Activated CD4-positive, CD25-positive, alpha-beta regulatory T cell treated with anti-CD3 and anti-CD28 coated beads, Interleukin-2, amount 50 U/mL, for 16 hours (primary cell): ENCODE measurements around the gene ZFAND2A.
"Not testable (repeated sequence)": the region's sequence is repeated elsewhere in the genome, so short reads cannot be mapped to it uniquely, and the experiment has no call there.

Source experiments
- DNase-seq: peaks from one replicate; pipeline ENCODE4 v3.0.0-alpha.2; 2020; ENCODE audit warnings: low read depth, low spot score

ZFAND2A gene

GRCh38 chr7:1175597-1175966 is 15.6 kb upstream of the ZFAND2A start:
- DNase-seq = no peak

- no peak for DNase-seq
Observed at GRCh38 chr7:1174881-1175596, 15.0 kb upstream of the ZFAND2A start.

GRCh38 chr7:1174002-1174401 is 14.0 kb upstream of the ZFAND2A start:
- no peak for DNase-seq

DNA sequence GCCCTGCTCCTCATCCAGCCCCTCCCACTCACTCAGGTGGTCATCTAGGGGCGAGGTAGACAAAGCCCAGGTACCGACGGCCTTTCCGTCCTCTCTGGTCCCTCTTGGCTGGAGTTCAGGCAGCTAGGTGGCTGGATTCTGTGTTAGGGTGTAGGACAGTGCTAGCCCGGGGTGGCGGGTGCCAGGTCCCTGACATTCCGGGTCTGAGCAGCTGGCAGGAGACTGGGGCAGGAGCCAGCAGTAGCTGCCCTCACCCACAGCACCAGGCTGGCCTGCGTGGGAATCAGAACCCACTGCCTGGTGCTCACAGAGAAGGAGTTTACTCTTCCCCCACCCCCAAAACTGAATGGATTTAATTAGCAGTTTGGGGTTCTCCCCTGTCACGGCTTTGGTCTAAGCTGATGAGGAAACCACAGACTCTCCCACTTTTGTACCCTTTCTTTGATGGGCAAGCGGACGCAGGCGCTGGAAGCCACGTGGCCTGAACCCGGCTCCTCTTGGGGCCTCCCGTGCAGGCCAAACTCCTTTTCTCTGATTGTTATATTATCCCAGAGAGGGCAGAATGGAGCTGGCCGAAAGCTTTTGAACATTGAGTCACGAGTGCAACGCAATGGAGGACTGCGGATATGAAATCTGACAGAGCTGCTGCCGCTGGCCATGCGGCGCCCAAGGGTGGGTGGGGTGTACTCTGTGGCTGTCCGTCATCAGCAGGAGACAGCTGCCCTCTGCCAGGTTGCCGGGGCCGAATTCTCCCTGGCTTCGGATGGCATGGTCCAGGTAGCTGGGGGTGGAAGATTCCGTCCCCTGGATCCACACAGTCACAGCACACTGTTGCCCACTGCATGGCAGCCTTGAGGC is 12.9 kb upstream of the ZFAND2A start:
- DNase-seq = no peak

GRCh38 chr7:1171516-1171915 is 11.5 kb upstream of the ZFAND2A start:
- not testable (repeated sequence) for DNase-seq

GRCh38 chr7:1170741-1171501 is 10.9 kb upstream of the ZFAND2A start:
- no peak for DNase-seq

DNA sequence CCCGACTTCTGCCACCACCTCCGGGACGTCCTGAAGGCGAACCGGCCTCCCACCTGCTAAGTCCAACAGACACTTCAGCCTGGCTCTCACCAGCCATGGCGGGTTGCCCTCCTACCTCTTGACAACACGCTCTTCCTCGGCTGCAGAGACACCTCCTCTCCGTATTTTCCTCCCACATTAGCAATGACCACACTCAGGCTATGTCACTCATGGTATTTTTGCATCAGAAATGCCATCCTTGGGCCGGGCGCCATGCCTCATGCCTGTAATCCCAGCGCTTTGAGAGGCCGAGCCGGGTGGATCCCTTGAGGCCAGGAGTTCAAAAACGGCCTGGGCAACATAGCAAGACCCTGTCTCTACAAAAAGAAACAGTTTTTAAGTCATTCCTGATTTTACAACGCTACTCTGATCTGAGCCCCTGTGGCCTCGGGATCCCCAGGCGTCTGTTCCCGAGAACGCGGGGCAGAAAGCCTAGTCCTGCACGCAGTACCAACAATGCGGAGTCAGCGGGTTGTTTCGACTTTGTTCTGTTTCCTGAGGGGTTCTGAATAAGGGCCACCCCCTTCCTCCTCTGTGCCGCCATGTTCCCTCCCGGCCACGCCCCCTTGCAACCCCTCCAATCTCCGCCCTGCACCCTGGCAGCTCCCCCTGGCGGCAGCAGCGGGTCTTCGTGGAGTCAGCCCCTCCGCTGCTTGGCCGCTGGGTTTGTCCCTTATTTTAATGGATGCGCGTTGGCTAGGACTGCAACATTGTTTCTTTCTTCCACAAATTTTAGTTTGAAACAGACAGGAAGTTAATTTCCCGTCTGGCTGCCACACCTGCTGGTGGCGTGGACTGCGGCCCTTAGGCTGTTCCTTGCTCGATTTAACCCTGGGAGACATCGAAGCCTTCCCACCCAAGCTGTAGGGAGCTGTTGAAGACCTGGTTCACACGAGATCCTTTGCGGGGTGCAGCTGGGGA is 9.7 kb upstream of the ZFAND2A start:
- DNase-seq = peak; percentile 88

GRCh38 chr7:1168422-1168821 is 8.4 kb upstream of the ZFAND2A start:
- no peak for DNase-seq

GRCh38 chr7:1164436-1164835 is 4.4 kb upstream of the ZFAND2A start:
- no peak for DNase-seq

- DNase-seq = no peak
Observed at GRCh38 chr7:1163121-1163520, 3.1 kb upstream of the ZFAND2A start.

GRCh38 chr7:1160670-1161021 is 650 bp upstream of the ZFAND2A start:
- DNase-seq = no peak

- not testable (repeated sequence) for DNase-seq
Observed at GRCh38 chr7:1159231-1159630, 765 bp downstream of the ZFAND2A start.

DNA sequence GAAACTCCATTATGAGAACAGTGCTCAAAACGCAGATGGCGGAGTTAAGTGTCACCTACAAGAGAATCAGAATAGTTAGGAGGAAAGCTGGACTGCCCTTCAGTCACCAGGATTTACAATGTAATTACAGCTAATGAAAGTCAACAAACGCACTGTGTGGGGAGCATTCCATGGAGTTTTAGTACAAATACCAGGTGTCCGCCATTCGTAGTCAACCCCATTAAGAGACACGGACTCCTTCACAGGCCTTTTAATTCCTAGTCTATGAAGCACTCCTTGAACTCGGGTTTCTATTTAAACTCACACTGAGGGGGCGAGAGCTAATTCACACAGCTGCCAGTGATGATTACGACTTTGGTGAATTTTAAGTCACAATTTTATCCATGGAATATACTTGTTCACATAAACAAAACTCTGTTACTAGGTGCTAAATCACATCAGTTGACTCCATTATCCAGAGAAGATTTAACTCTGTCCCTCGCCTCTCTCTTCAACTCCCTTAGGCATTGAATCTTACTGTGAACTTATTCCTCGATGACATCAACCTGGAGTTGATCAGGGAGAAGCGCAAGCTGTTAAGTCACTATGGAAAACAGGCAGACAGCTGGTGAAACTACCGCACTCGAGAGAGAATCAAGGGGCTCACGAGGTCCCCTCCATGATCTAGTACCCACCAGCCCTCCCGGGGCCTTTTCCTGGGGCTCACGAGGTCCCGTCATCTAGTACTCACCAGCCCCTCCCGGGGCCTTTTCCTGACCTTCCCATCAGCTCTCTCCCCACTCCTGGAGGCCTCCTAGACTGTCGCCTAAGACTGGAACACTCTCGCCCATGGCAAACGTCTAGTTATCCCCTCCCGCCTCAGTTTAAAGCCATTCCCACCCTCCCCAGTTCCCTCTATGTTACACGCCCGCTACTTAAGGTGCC is 1.5 kb downstream of the ZFAND2A start:
- DNase-seq = no peak

GRCh38 chr7:1156782-1157535 is 3.0 kb downstream of the ZFAND2A start:
- no peak for DNase-seq

- not testable (repeated sequence) for DNase-seq
Observed at GRCh38 chr7:1155818-1156781, 3.9 kb downstream of the ZFAND2A start.

DNA sequence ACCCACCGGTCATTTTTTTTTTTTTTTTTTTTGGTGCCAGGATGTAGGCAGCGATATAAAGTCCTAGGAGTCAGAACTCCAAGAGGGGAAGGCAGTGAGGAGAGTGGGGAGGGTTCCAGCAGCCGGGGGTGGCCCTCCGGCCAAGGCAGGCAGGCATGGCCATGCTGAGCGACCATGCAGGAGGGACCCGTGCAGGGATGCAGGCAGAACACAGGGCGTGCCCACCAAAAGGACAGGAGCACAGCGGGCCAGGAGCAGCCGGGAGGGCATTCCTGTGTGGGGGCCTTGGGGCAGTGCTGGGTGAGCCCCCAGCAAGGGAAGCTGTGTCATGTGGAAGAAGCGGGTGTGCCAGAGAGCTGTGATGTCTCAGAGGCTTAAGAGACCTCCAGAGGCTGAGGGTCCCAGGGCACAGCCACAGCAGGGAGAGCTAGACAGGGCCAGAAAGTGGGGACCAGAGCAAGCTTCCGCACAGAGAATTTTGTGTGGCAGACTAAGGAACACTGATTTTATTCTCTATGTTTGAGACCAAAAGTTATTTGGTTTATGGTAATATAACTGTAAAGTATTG is 5.7 kb downstream of the ZFAND2A start:
- no peak for DNase-seq

GRCh38 chr7:1152492-1152891 is 7.5 kb downstream of the ZFAND2A start:
- no peak for DNase-seq
